ENCODE results near the gene CPZ. TPM values are rescaled to one million over a fixed set of nuclear protein-coding genes. Genes with fewer than 3 reads are reported as not detected.

CPZ gene
- total RNA-seq, 1 donor from 2014 or later: not detected

DNA sequence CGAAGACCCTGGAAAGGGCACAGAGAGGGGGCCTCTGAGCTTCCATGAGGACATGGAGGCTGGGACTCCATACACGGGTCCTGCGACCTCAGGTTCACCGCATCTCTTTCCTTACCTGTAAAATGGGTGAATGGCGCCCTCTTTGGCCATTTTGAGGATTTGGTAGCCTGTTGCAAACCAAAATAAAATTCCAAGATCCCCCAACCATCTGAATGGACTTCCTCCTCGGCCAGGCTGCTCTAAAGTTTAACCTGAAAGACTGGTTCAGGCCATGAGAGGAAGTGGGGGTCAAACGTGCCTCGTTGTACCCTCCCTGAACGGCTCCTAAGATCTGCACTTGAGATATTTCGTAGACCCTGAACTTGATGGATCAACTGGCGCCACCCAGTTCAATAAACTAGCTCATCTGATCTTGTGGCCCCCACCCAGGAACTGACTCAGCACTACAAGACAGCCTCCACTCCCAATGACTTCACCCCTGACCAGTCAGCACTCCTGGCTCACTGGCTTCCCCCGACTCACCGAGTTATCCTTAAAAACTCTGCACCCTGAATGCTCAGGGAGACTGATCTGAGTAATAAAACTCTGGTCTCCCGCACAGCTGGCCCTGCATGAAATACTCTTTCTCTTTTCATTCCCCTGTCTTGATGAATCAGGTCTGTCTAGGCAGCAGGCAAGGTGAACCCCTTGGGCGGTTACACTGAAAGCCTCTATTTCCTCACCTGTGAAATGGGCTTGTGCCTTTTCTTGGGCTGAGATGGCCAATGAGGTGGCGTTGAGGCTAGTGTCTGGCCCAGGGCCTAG lies 45.3 kb upstream of the CPZ start:
- H3K27ac ChIP-seq: no peak overlapping the region
- H3K27me3 ChIP-seq: no peaks in the 10 kb centered on the region
- Mint-ChIP-seq H3K27me3 (ENCODE audit: insufficient read depth, low read depth) (peaks cover 18% of the 10 kb centered on the region), H3K4me1 (no peaks in the 10 kb centered on the region), H3K9me3 (no peaks in the 10 kb centered on the region), H3K4me3 (no peak overlapping the region), H3K36me3 (no peaks in the 10 kb centered on the region), H3K27ac (no peak overlapping the region)
- H3K79me2 ChIP-seq (ENCODE audit: low read depth): no peaks in the 10 kb centered on the region
- no peak overlapping the region for H3K4me3 ChIP-seq
- TF ChIP-seq EZH2phosphoT487 (IDR thresholded peaks at IDR 0.05) (no peak), CTCF (IDR thresholded peaks at IDR 0.05) (peak; percentile 59), EZH2 (IDR thresholded peaks at IDR 0.05) (no peak)
- no peak overlapping the region for H3K4me2 ChIP-seq
- no peaks in the 10 kb centered on the region for H3K9me3 ChIP-seq (ENCODE audit: low read depth)
- no peak overlapping the region for H2AFZ ChIP-seq (replicated peaks)
- no peak overlapping the region for H3K9ac ChIP-seq
- DNase-seq (ENCODE audit: low spot score): peak; percentile 56
- no peaks in the 10 kb centered on the region for H3F3A ChIP-seq (ENCODE audit: low read depth)
- no peaks in the 10 kb centered on the region for H3K4me1 ChIP-seq
- H4K20me1 ChIP-seq (ENCODE audit: low read depth): no peaks in the 10 kb centered on the region
- no peaks in the 10 kb centered on the region for H3K36me3 ChIP-seq

- no peaks in the 10 kb centered on the region for H3K9me3 Mint-ChIP-seq
- H3K27me3 Mint-ChIP-seq (ENCODE audit: insufficient read depth, low read depth): peaks cover 19% of the 10 kb centered on the region
- H3K4me1 ChIP-seq: no peaks in the 10 kb centered on the region
- TF ChIP-seq EZH2 (IDR thresholded peaks at IDR 0.05): no peak
- TF ChIP-seq CTCF (IDR thresholded peaks at IDR 0.05): no peak
- TF ChIP-seq EZH2phosphoT487 (IDR thresholded peaks at IDR 0.05): no peak
- no peak overlapping the region for H3K27ac ChIP-seq
- H3K27me3 ChIP-seq: no peaks in the 10 kb centered on the region
- H3F3A ChIP-seq (ENCODE audit: low read depth): no peaks in the 10 kb centered on the region
- H3K4me2 ChIP-seq: no peak overlapping the region
- H3K4me3 Mint-ChIP-seq: no peak overlapping the region
- H2AFZ ChIP-seq (replicated peaks): no peak overlapping the region
- H3K79me2 ChIP-seq (ENCODE audit: low read depth): no peaks in the 10 kb centered on the region
- H3K4me3 ChIP-seq: no peak overlapping the region
- DNase-seq (ENCODE audit: low spot score): no peak
- H4K20me1 ChIP-seq (ENCODE audit: low read depth): no peaks in the 10 kb centered on the region
- no peaks in the 10 kb centered on the region for H3K36me3 ChIP-seq
- H3K27ac Mint-ChIP-seq: no peak overlapping the region
- H3K4me1 Mint-ChIP-seq: no peaks in the 10 kb centered on the region
- no peaks in the 10 kb centered on the region for H3K36me3 Mint-ChIP-seq
- H3K9ac ChIP-seq: no peak overlapping the region
- no peaks in the 10 kb centered on the region for H3K9me3 ChIP-seq (ENCODE audit: low read depth)
These were observed 44.4 kb upstream of the CPZ start for GRCh38 chr4:8547912-8548730.

DNA sequence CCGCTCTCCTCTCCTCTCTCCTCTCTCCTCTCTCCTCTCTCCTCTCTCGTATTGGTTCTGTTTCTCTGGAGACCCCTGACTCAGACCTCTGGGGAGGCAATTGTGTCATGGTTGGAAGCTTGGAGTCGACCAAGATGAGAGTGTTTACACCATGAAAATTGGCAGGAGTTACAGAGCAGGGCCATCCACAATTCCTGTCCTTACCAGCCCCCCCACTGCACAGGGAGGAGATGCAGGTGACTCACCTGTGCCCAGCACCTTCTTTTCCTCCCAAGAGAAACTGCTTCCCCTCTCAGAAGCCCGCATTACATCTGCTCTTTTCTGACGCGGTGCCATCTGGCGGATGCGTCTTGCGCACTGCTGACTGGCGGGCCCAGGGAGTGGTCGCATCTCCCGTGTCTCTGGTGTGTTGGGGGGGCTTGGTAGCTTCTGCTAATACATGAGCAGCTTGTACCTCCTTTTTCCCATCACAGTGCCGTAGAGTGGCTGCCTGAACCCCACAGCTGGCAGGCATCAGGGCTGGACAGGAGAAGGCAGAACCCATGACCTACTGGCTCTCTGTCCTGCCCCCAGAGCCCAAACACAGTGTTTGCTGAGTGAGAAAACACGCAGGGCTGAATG lies 43.7 kb upstream of the CPZ start:
- Histone ChIP-seq H3K9ac (no peak overlapping the region), H3K79me2 (ENCODE audit: low read depth) (no peaks in the 10 kb centered on the region), H3K4me3 (no peak overlapping the region), H2AFZ (replicated peaks) (no peak overlapping the region), H3K9me3 (ENCODE audit: low read depth) (no peaks in the 10 kb centered on the region), H3K36me3 (no peaks in the 10 kb centered on the region), H3K4me1 (no peaks in the 10 kb centered on the region), H3K27me3 (no peaks in the 10 kb centered on the region), H4K20me1 (ENCODE audit: low read depth) (no peaks in the 10 kb centered on the region), H3K27ac (no peak overlapping the region), H3F3A (ENCODE audit: low read depth) (no peaks in the 10 kb centered on the region), H3K4me2 (no peak overlapping the region)
- peaks cover 21% of the 10 kb centered on the region for H3K27me3 Mint-ChIP-seq (ENCODE audit: insufficient read depth, low read depth)
- no peaks in the 10 kb centered on the region for H3K36me3 Mint-ChIP-seq
- H3K4me3 Mint-ChIP-seq: no peak overlapping the region
- H3K27ac Mint-ChIP-seq: no peak overlapping the region
- no peak for DNase-seq (ENCODE audit: low spot score)
- H3K9me3 Mint-ChIP-seq: no peaks in the 10 kb centered on the region
- H3K4me1 Mint-ChIP-seq: no peaks in the 10 kb centered on the region
- TF ChIP-seq EZH2phosphoT487 (IDR thresholded peaks at IDR 0.05) (no peak), EZH2 (IDR thresholded peaks at IDR 0.05) (no peak), CTCF (IDR thresholded peaks at IDR 0.05) (no peak)
